Activated B cell treated with CpG ODN at 0.5 μM for 24 hours (primary cell): Measurements from ENCODE around the gene DIRAS2. TPM values are rescaled to one million over a fixed set of nuclear protein-coding genes. Genes with fewer than 3 reads are reported as not detected.

ENCODE experiments used
- ATAC-seq: fragments of 200-7000 bp; cut with Tn5 transposase; one replicate; pipeline ENCODE4 v1.10.0; 2021; ENCODE audit warnings: low read depth, mild to moderate bottlenecking, moderate library complexity
- CTCF ChIA-PET: fragments of 350-600 bp; sonication (Branson Sonifier 250); formaldehyde crosslinking; loops from one replicate; lab custom pipeline; 2021; ENCODE audit warnings: antibody characterized with exemption; lab: Charles Lee
- POLR2A ChIA-PET: fragments of 350-600 bp; sonication (Branson Sonifier 250); formaldehyde crosslinking; loops from one replicate; lab custom pipeline; 2021; ENCODE audit warnings: antibody characterized with exemption; lab: Charles Lee
- DNase-seq: peaks from one replicate; pipeline ENCODE4 v3.0.0; 2022
- H3K27ac Mint-ChIP-seq: one replicate; pipeline ENCODE4 v1.8.0; 2020; ENCODE audit warnings: mixed read lengths
- H3K27me3 Mint-ChIP-seq: one replicate; pipeline ENCODE4 v1.8.0; 2021; ENCODE audit warnings: mixed read lengths
- H3K36me3 Mint-ChIP-seq: one replicate; pipeline ENCODE4 v1.8.0; 2021; ENCODE audit warnings: low read depth, mixed read lengths
- H3K4me1 Mint-ChIP-seq: one replicate; pipeline ENCODE4 v1.8.0; 2021; ENCODE audit warnings: mixed read lengths
- H3K4me3 Mint-ChIP-seq: one replicate; pipeline ENCODE4 v1.8.0; 2020; ENCODE audit warnings: mild to moderate bottlenecking, mixed read lengths
- H3K9me3 Mint-ChIP-seq: one replicate; pipeline ENCODE4 v1.8.0; 2020; ENCODE audit warnings: mixed read lengths
- CTCF ChIP-seq: fragments of 200-600 bp; IDR thresholded peaks from one replicate; pipeline ENCODE4 v1.8.0; 2022; ENCODE audit warnings: antibody characterized with exemption, mild to moderate bottlenecking
- intact Hi-C: fragments of 100-400 bp; cut with micrococcal nuclease; formaldehyde crosslinking; loops from one replicate; pipeline ENCODE4 v1.15.1; 2024
- total RNA-seq: library from RNA; stranded (reverse); gene quantifications from 2 replicates; pipeline ENCODE4 v1.2.3, GENCODE V29; 2022

The DIRAS2 gene
- total RNA-seq, 1 donor from 2014 or later = not detected

GRCh38 chr9:90647843-90648242 lies 5.2 kb upstream of the DIRAS2 start:
- ChIA-PET POLR2A (no interaction called here), CTCF (no interaction called here)
- DNase-seq = no peak
- Mint-ChIP-seq H3K36me3 (peaks cover 5% of the 10 kb centered on the region), H3K4me3 (no peak overlapping the region), H3K27ac (no peak overlapping the region), H3K4me1 (peaks cover 3% of the 10 kb centered on the region), H3K27me3 (peaks cover 38% of the 10 kb centered on the region), H3K9me3 (peaks cover 8% of the 10 kb centered on the region)
- intact Hi-C loops = loop anchor here (10.0 kb wide), 1 partner anchor 217 kb away; no protein-coding TSS in a partner anchor
- TF ChIP-seq CTCF = no peak
- ATAC-seq = no peak

GRCh38 chr9:90645721-90646120 lies 3.1 kb upstream of the DIRAS2 start:
- intact Hi-C loops = loop anchor here (10.0 kb wide), 1 partner anchor 219 kb away; no protein-coding TSS in a partner anchor
- Mint-ChIP-seq H3K36me3 (peaks cover under 1% of the 10 kb centered on the region), H3K4me3 (no peak overlapping the region), H3K27me3 (peaks cover 53% of the 10 kb centered on the region), H3K27ac (no peak overlapping the region), H3K9me3 (peaks cover 2% of the 10 kb centered on the region), H3K4me1 (peaks cover 13% of the 10 kb centered on the region)
- ATAC-seq = no peak
- no peak for DNase-seq
- no peak for TF ChIP-seq CTCF
- POLR2A ChIA-PET = no interaction called here
- CTCF ChIA-PET = no interaction called here

- POLR2A ChIA-PET = no interaction called here
- ATAC-seq (no peak), DNase-seq (no peak)
- H3K4me3 Mint-ChIP-seq = peak overlapping the region; percentile 59
- no peaks in the 10 kb centered on the region for H3K9me3 Mint-ChIP-seq
- peaks cover 13% of the 10 kb centered on the region for H3K4me1 Mint-ChIP-seq
- no peak overlapping the region for H3K27ac Mint-ChIP-seq
- TF ChIP-seq CTCF = no peak
- CTCF ChIA-PET = no interaction called here
- intact Hi-C loops = loop anchor here (5.0 to 10.0 kb wide), 2 partner anchors 223 to 500 kb away; no protein-coding TSS in a partner anchor
- H3K27me3 Mint-ChIP-seq = peaks cover 52% of the 10 kb centered on the region
- H3K36me3 Mint-ChIP-seq = no peaks in the 10 kb centered on the region
Observed at GRCh38 chr9:90641884-90642487, 638 bp downstream of the DIRAS2 start.

- Mint-ChIP-seq H3K36me3 (no peaks in the 10 kb centered on the region), H3K4me3 (no peak overlapping the region), H3K4me1 (peaks cover 13% of the 10 kb centered on the region), H3K27me3 (peaks cover 50% of the 10 kb centered on the region), H3K9me3 (no peaks in the 10 kb centered on the region), H3K27ac (no peak overlapping the region)
- no peak for ATAC-seq
- no peak for TF ChIP-seq CTCF
- ChIA-PET CTCF (no interaction called here), POLR2A (no interaction called here)
- intact Hi-C loops = loop anchor here (5.0 to 10.0 kb wide), 2 partner anchors 224 to 499 kb away; no protein-coding TSS in a partner anchor
- DNase-seq = no peak
Observed at GRCh38 chr9:90641086-90641485, 1.5 kb downstream of the DIRAS2 start.

GRCh38 chr9:90640361-90640760 lies 2.3 kb downstream of the DIRAS2 start:
- Mint-ChIP-seq H3K36me3 (no peaks in the 10 kb centered on the region), H3K27ac (no peak overlapping the region), H3K4me1 (peaks cover 13% of the 10 kb centered on the region), H3K9me3 (no peaks in the 10 kb centered on the region), H3K27me3 (peaks cover 45% of the 10 kb centered on the region), H3K4me3 (no peak overlapping the region)
- POLR2A ChIA-PET = no interaction called here
- intact Hi-C loops = loop anchor here (5.0 to 10.0 kb wide), 2 partner anchors 224 to 498 kb away; no protein-coding TSS in a partner anchor
- ATAC-seq = no peak
- no peak for DNase-seq
- no peak for TF ChIP-seq CTCF
- CTCF ChIA-PET = no interaction called here
